DMS153 treated with DMSO at 0.1 percent for 48 hours (cell line): ENCODE results near the gene SERPINC1.
"Not testable (repeated sequence)": the region's sequence is repeated elsewhere in the genome, so short reads cannot be mapped to it uniquely, and the experiment has no call there.

Experiments
- DNase-seq: peaks from one replicate; lab custom pipeline; 2025; ENCODE audit not compliant: unreplicated experiment; lab: John Stamatoyannopoulos, UW

SERPINC1 gene

DNA sequence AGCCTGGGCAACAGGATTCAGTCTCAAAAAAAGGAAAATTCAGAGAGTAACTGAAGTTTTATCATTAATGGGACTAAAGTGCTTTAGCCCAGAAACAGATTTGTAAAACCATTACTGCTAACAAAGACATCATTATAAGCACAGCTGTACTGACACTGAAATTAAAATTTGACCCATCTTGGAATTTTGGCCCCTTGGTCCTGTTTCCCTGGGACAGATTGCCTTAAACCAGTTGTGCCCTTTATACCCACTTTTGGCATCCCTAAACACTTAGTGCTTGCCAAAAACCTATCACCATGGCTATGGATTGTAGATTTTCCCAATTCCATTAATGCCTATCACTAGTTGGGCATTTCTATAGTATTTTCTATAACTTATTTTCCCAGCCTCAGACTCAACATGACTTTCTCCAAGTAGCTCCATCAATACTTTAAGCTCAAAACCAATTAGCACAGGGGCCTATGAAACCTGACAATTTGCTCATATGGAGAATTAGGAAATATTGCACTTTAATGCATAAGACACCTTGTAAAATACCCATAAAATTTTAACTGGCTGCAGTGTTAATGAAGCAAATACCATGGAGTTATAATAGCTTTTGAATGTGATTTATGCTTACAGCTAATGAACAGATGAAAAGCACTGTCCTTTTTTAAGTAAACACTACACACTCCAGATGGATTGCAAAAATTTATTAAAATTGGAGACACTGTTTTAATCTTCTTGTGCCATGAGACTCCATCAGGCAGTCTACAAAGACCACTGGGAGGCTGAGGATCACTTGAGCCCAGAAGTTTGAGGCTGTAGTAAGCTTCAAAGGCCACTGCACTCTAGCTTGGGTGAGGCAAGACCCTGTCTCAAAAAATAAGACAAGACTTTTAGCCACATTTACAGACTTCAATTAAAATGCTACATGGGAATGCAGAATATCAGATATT is 53.6 kb downstream of the SERPINC1 start:
- no peak for DNase-seq

- DNase-seq: no peak
These were observed 54.3 kb downstream of the SERPINC1 start for GRCh38 chr1:173862769-173863223.

- not testable (repeated sequence) for DNase-seq
These were observed 54.9 kb downstream of the SERPINC1 start for GRCh38 chr1:173862146-173862768.

DNA sequence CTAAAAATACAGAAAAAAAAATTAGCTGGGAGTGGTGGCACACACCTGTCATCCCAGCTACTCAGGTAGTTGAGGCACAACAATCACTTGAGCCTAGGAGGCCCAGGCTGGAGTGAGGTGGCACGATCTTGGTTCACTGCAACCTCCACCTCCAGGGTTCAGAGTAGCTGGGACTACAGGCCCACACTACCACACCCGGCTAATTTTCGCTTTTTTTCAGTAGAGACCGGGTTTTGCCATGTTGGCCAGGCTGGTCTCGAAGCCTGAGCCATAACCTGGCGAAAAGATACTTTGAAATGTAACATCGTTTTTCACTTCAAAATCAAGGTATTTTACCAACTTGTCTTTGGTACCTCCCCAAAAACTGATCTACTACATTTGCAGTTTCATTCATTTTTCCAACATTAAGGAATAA is 55.4 kb downstream of the SERPINC1 start:
- no peak for DNase-seq

DNA sequence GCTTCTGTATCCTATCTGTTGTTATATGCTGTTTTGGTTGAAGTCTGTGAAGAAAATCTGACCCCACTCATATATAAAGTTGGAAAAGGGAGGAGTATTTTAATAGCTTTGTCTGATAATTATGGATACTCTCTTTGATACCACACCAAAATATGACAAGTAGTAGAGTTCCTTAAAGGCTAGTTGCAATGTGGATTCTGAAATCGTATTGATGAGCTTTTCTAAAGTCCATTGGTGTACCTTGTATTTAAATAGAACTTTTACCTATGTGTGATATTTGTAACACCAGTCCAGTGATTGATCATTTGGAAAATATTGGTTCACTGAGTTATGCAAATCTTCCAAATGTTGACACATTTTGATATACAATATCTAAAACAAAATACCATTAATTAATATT is 57.1 kb downstream of the SERPINC1 start:
- no peak for DNase-seq

DNA sequence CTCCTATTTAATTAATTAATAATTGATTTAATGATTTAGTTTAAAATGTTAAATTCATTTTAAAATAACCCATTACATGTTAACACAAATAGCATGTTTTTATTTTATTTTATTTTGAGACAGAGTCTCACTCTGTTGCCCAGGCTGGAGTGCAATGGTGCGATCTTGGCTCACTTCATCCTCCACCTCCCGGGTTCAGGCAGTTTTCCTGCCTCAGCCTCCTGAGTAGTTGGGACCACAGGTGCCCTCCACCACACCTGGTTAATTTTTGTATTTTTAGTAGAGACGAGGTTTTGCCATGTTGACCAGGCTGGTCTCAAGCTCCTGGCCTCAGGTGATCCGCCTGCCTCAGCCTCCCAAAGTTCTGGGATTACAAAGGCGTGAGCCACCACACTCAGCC is 57.6 kb downstream of the SERPINC1 start:
- DNase-seq: not testable (repeated sequence)

DNA sequence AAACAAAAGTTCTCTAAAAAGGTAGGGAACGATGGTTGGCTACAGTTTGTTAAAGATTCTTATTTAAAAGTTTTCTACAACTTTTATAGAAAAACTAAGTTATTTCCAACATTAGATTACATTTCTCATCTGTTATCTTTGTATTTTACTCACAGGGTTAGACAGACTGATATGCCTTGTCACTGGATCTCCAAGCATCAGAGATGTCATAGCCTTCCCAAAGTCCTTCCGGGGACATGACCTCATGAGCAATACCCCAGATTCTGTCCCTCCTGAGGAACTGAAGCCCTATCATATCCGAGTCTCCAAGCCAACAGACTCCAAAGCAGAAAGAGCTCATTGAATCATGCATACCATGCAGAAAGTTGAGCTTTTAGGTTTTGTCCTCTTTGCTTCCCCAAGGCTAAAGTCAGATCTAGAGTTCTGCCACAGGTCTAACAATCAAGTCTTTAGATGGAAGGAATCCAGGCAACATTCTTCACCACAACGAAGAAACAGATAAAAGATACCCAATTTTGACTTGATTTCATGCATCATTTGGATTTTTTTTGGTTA is 59.7 kb downstream of the SERPINC1 start:
- DNase-seq: no peak

DNA sequence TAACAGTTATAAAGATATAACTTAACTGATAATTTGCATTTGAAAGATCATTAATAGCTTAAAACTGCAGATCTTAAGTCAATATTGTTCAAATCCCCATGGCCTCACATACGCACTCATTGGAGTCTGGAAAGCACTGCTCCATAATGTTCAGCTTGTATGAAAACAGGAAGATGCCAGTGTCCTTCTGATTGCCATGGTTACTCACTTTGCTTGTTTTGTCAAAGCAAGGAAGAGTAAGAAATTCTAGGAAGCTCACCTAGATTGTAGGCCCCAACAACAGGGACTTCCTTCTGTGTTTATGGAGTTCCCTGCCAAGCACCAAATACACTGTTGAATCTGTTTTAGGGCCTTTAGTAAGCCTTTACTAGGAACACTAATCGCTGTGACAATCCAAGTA is 60.2 kb downstream of the SERPINC1 start:
- DNase-seq: no peak

DNA sequence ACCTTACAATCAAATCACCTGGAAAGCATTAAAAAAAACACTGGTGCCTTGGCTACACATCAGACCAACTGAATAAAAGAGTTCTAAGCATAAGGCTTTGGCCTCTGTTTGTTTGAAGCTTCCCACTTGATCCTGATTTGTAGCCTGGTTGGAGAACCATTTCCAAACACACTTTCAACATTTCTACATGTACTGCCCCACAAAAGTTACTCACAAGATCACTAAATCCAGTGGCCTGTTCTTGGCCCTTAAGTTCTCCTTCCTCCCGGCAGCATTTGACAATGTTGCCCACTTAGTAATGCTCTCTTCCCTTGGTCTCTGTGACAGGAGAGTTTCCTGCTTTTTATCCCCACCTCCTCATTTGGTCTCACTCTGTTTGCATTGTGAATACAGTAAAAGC is 61.1 kb downstream of the SERPINC1 start:
- no peak for DNase-seq
